Islet of Langerhans (tissue), 1 donor: Measurements from ENCODE around the gene MYO5B.
A peak's percentile ranks its signal among the peaks of the same experiment; 100 is the strongest.

Experiments
- FAIRE-seq: peaks from one replicate; lab custom pipeline; 2011; peaks lifted over from hg19 to GRCh38; lab: Jason Lieb, UNC

MYO5B gene

DNA sequence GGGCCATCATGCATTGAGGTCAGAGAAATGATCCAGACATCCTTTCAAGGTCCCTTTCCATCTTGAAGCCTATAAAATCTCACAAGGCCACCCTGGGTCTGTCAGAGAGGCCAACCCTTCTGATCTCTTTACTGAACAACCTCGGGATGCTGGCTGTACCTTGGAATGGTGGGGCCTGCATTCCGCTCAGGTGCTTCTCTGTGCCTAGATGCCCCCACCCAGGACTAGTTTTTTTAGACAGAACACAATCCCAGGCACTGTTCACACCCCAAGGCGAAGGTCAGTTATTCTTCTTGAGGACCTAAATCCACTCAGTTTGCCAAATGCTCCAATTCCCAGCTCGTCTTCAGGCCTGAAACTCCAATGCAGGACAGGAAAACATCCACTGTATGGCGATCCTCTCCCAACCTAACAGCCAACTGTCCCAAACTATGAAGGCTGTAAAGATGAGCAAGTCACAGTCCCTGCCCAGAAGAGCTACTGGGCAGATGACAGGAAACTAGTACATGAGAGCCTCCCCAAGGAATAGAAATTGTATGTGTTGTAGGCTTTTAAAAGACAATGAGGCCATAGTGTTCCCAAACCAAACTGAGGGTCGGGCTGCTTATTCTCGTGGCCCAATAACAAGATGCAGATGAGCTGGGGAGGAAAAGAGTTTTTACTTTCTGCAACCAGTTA lies 227.2 kb downstream of the MYO5B start:
- no peak for FAIRE-seq

- FAIRE-seq = peak; percentile 97
Measured at GRCh38 chr18:49967171-49967570, 227.8 kb downstream of the MYO5B start.

DNA sequence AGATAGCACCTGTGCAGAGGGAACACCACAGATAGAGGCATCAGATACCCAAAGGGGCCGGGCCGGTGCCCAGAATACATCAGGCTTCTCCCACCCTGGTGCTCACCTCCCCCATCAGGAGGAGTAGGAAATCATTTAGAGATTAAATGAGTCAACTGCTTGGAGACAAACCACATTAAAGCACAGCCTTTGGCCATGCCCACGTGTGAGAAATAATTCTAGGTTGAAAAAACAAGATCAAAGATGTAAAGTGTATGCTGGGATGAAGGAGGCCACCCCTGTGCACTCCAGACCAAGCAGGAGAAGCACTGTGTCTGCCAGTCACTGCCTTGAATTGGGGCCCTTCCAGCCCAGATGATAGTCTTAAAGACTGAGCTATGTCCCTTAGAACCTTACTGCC lies 228.9 kb downstream of the MYO5B start:
- FAIRE-seq = no peak

GRCh38 chr18:49963217-49963616 lies 231.7 kb downstream of the MYO5B start:
- FAIRE-seq = no peak

DNA sequence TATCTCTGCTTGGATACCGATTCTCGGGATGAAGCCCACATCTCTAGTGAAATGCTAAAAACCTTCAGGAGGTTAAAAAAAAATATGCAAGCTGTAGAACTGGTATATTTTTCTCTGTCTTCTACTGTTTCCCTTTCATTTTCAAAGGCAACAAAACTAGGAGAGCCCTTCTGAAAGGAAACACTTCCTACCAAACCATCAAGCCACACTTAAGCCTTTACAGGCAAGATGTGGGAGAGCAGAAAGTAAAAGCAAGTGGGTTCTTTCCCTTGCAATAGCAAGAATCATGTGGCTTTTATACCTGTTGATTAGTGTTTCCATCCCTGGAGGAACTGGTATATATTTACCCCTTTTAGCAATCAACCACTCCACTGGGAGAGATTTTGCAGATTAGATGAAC lies 233.7 kb downstream of the MYO5B start:
- FAIRE-seq = no peak

DNA sequence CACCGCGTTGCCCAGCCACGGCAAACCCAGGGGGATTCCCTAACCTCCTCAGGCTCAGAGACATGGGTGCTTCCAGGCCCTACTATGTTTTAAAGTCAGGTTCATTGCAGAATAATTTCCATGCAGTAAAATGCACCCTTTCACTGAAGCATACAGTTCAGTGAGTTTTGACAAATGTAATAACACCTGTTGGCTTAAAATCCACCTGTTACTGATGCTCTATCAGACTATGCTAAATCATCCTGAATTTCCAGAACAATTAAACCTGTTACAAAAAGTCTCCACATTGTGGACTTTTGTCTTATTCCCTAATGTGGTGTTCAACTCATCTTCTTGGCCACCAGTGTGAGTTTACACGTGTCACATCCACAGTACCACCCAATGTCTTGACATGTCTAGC lies 234.6 kb downstream of the MYO5B start:
- FAIRE-seq = no peak

- no peak for FAIRE-seq
Measured at GRCh38 chr18:49959176-49959575, 235.8 kb downstream of the MYO5B start.

- no peak for FAIRE-seq
Measured at GRCh38 chr18:49955263-49955662, 239.7 kb downstream of the MYO5B start.

DNA sequence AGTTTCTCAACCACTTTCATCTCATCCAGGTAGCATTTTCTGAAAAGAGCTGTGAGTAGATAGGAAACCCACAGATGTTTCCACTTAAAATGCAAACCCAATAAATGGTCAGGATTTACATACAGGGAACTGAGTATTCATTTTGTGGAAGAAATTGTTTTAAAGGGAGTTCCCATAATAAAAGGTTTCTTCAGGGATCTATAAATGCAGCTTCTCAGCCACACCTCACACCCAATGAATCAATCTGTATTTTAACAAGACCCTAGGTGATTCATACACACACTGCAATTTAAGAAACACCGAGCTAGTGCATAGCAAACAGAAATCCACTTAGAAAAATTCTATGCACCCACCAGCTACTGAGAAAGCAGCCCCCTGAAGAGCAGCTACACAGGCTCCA lies 241.6 kb downstream of the MYO5B start:
- no peak for FAIRE-seq

DNA sequence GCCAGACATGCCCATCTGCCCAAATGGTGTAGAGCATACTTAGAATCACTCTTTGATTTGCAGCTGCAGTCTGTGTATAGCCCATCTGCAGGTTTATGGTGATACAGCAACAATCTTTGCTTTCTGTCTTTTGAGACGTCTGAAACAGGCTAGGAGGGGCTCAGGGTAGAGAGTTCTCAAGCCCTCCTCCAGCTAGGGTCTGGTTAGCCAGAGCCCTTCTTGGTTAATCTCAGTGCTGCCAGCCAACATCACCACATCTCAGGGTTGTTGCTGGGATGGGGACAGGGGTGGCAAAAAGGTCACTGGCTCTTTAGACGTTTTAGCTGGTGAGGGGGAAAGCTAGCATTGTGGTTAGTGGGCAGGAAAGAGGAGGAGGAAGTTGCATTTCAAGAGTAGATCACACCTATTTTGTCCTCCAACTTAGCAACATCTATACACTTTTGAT lies 245.0 kb downstream of the MYO5B start:
- no peak for FAIRE-seq

DNA sequence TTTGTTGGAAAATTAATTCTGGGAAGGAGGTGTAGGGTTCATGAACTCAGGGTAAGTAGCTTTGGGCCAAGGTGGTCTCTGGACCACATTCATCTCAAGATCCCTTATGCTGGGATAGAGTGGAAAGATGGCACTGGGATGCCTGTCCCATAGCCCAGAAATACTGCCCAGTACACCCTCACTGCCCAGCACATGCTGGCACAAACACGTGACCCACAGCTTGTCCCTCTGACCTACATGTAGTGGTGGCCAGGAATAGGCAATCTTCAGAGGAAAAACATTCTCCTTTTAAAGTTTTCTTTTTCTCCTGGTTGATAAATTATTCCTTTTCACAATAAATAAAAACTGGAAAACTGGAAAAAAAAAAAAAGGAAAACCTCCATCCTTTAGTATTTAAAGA lies 246.0 kb downstream of the MYO5B start:
- FAIRE-seq = no peak

DNA sequence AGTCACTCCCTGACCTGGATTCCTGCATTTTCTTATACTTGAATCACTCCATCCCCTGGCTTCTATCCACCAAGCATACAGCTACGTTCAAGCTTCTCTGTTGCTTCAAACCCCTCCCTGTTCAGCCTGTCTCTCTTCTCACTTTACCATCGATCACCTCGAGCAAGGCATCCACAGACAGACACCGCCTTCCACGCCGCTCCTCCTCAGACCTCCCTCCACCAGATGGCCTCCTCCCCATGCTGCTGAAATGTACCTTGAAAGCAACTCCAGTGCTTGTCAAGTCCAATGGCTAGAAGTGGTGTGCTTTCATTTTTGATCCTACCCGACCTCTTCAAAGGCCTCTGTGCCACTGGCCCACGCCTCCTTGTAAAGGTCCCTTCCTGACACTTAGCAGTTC lies 250.3 kb downstream of the MYO5B start:
- no peak for FAIRE-seq

DNA sequence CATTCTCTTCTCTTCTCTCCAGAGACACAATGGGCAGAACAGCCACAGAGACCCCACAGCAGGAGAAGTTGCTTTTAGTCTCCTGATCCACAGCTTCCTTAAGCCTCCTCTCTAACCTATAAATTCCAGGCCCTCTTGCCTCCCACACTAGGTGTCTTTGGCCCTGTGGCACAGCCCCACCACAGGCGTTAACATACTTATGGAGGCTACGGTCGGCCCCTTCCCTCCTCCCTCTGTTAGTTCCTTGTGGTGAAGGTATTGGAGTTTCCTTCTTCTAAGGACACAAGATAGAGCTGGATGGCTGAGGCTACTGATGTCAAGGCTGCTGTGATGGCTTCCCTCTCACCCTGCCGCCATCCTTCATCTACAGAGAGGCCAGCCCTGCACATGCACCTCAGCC lies 258.1 kb downstream of the MYO5B start:
- no peak for FAIRE-seq

- no peak for FAIRE-seq
Measured at GRCh38 chr18:49935215-49935614, 259.7 kb downstream of the MYO5B start.

DNA sequence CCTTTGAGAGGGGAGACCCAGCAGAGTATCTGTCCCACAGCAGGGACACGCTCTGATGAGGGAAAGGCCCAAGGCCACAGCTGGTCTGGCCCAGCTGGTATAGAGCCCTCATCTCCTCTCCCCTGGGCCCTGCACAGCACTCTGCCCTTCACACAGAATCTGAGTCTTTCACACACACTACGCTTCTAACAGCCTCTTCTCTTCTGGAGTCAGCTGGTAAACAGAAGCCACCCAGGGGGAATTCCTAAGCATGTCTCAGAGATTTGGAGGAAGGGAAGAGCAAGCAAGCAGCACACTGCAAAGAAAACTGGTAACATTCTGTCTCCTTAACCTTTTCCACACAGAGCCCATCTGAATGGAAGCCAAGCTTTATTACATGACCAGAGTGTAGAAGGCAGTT lies 260.5 kb downstream of the MYO5B start:
- FAIRE-seq = no peak

DNA sequence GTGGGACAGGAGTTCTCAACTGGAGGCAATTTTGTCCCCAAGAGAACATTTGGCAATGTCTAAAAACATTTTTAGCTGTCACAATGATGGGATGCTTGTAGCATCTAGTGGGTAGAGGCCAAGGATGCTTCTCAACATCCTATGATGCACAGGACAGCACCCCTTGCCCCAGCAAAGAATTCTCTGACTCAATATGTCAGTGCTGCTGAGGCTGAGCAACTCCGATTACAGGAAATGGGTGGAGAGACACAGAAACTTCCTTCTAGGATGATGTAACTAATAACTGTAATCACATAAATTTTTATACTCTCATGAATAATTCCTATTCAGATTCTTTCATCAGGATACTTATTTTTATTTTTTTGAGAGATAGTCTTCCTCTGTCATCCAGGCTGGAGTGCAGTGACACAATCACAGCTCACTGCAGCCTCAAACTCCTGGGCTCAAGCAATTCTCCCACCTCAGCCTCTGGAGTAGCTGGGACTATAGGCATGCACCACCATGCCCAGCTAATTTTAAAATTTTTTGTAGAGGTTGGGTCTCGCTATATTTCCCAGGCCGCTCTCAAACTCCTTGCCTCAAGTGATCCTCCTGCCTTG lies 261.3 kb downstream of the MYO5B start:
- FAIRE-seq = no peak

GRCh38 chr18:49931760-49932159 lies 263.2 kb downstream of the MYO5B start:
- no peak for FAIRE-seq

- no peak for FAIRE-seq
Measured at GRCh38 chr18:49931179-49931578, 263.8 kb downstream of the MYO5B start.

- no peak for FAIRE-seq
Measured at GRCh38 chr18:49926106-49926745, 268.7 kb downstream of the MYO5B start.

DNA sequence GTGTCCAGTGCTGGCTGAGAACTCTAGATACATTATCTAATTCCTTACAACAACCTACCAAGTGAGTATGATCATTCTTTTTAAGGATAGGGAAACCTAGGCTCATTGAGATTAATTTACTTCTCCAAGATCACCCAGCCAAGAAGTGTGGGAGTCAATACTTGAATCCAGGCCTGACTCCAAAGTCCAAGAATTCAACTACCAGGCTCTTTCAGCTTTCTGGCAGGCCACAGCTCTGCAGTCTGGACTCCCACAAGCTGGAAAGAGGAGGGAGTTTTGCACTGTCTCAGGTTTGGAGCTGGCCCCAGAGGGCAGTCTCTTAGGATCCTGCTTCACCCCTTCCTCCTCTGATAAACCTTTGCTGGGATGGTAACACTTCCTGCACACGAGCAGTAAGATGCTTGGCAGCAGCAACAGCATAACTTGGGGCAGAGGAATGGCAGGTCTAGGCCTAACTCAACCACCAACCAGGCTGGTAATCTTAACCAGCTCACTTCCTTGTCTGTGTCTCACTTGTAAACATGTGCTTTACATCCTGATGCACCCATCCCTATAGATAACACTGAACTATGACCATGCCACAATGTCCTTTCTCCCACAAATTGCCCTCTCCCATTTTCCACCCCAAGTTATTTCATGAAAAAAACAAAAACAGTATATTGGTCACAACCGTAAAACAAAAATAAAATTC lies 270.5 kb downstream of the MYO5B start:
- no peak for FAIRE-seq

DNA sequence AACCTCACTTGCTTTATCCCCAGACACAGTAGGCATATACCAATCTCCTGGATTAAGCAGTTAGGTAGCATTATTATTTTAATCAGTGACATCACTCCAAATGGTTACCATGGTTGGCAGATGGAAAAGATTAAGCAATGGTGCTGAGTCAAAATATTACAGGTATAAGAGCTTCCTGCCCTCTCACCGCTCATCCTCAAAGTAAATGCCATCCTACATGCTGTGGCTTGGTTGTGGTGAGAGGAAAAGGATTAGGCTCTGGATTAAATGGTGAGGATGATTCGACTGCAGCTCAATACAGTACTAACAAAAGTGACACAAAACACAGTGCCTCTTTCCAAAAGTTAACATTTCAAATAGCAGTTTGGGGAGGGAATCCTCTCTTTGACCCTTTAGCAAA lies 272.7 kb downstream of the MYO5B start:
- no peak for FAIRE-seq

- no peak for FAIRE-seq
Measured at GRCh38 chr18:49921318-49921985, 273.5 kb downstream of the MYO5B start.

DNA sequence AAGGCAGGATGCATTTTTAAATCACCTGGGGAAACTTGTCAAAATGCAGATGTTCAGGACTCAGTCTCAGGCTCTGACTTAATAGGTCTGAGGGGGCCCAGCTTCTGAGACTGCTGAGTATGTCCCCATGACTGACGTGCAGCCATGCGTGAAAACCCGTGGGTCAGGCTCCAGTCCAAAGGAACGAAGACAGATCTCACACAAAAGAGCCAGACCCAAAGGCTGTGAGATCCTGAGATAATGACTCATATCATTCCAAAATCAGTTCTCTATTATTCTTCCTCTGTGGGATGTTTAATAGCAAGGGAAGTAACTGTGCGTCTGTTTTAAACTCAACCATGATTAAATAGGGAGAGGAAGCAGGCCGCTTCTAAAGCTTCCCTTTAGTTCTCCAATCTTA lies 274.2 kb downstream of the MYO5B start:
- no peak for FAIRE-seq
